CD4-positive, alpha-beta T cell treated with Interleukin-1 beta for 1 hour (primary cell): ENCODE results near the gene ZAP70.

ENCODE experiments used
- DNase-seq, 2 donors: peaks; one replicate each; pipeline ENCODE4 v3.0.0-alpha.2; 2020 to 2022

The ZAP70 gene

GRCh38 chr2:97718051-97718882 is 4.9 kb downstream of the ZAP70 start:
- peak; percentile 64 to 76 for DNase-seq

GRCh38 chr2:97718942-97719341 is 5.6 kb downstream of the ZAP70 start:
- no peak for DNase-seq

GRCh38 chr2:97719362-97720155 is 6.2 kb downstream of the ZAP70 start:
- DNase-seq, result no peak

- DNase-seq, result no peak
Observed at GRCh38 chr2:97720746-97721145, 7.4 kb downstream of the ZAP70 start.

- no peak for DNase-seq
Observed at GRCh38 chr2:97722227-97722626, 8.9 kb downstream of the ZAP70 start.

- no peak for DNase-seq
Observed at GRCh38 chr2:97723156-97724072, 10.0 kb downstream of the ZAP70 start.

- no peak for DNase-seq
Observed at GRCh38 chr2:97724073-97724410, 10.7 kb downstream of the ZAP70 start.

DNA sequence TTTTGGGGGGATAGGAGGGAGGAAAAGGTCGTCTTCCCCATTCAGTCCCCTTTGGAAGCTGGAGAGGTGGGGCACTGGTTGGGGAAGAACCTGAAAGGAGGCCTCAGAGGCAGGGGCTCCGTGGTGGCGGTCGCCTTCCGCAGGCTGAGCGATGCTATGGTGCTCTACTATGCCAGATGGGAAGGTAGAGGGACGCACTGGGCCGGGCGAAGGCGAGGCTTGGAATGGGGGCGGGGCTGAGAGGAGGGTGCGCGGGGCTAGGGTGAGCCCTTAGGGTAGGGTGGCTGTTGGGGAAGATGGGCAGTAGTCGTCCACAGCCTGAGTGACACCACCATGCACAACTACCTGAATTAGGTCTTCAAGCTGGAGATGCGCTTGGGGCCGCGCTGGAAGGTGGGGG is 11.1 kb downstream of the ZAP70 start:
- DNase-seq, result no peak

- DNase-seq, result no peak
Observed at GRCh38 chr2:97724946-97725688, 11.7 kb downstream of the ZAP70 start.

GRCh38 chr2:97726261-97727064 is 13.1 kb downstream of the ZAP70 start:
- no peak for DNase-seq

DNA sequence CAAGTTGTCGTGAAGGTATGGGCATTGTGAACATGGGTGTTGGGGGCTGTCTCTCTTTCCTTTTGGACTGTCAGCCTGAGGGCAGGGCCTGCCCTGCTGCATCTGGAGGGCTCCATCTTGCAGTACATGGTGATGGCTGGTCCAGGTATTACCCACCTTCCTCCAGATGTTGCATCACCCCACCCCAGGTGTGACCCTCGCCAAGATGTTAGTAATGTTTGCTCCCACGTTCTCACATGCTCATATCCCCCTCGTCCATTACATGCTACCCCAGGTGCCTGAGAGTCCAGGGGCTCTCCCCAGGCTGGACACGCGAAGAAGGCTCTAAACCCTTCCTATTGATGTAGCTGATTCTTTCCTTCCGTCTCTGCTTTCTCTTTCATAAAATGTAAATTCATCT is 13.9 kb downstream of the ZAP70 start:
- DNase-seq, result no peak

- DNase-seq, result no peak
Observed at GRCh38 chr2:97728091-97728731, 14.8 kb downstream of the ZAP70 start.

GRCh38 chr2:97730245-97730644 is 16.9 kb downstream of the ZAP70 start:
- no peak for DNase-seq

DNA sequence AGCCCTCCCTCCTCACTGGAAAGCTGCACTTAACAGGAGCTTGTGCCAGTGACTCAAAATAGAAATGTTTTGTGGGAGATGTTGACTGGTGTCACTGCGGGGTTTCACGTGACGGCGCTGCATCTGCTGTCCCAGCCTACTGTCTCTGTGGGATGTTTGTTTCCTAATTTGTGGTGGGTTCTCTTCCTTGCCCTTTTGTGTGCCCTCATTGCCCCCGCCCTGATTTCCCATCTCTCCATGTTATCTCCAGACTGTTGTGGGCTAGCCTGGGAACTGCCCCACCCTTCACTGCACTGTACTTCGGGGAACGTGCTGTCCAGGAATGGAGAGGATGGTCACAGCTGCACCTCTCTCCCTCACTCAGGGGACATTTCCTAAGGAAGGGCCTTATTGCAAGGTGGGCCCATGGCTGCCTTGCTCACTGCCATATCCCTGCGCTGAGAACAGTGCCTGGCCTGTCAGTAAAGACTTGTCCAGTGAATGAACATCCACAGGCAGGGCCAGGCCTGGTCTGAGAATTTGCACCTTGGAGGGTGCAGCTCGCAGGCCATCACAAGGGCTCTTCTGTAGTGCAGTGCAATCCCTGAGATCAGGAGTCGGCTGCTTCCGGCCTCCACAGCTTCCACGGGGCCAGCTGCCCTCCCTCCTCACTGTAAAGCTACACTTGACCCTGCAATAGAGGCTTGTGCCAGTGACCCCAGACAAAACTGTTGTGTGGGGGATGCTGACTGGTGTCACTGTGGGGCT is 18.1 kb downstream of the ZAP70 start:
- DNase-seq, result no peak

- no peak for DNase-seq
Observed at GRCh38 chr2:97732436-97733340, 19.3 kb downstream of the ZAP70 start.

DNA sequence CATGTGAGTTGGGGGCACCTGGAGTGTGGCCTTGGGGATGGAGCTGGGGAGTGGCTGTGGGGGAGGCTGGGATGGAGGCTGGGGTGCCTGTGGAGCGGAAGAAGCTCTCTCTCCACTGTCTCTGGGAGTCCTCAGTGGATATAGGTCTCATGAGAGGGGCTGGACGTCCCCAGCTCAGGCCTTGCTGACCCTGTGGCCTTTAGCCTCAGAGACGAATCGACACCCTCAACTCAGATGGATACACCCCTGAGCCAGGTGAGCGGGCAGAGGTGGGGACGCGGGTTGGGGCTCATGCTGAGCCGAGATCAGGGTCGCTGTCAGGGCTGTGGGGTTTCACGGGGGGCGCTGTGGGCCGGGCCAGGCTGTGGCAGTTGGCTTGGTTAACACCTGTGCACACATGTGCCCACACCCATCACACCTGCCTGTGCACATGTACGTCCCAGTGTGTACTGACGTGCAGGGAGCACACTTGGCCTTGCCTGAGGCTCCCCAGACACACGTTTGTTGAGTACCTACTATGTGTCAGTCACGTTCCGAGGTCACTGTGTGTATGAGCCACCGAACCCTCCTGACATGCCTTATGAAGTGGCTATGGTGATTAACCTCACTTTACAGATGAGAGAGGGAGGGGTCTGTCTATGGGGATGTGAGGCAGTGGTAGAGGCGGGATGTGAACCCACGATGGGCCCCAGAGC is 20.1 kb downstream of the ZAP70 start:
- DNase-seq, result no peak

- no peak for DNase-seq
Observed at GRCh38 chr2:97734061-97735051, 21.0 kb downstream of the ZAP70 start.
